Neural progenitor cell (in vitro differentiated cells): Measurements from ENCODE around the gene RREB1. TPM values are rescaled to one million over a fixed set of nuclear protein-coding genes. Genes with fewer than 3 reads are reported as not detected.

Experiments used
- DNase-seq: peaks from one replicate; pipeline ENCODE4 v3.0.0-alpha.2; 2016; ENCODE audit warnings: low spot score
- H2AFZ ChIP-seq: fragments of 200-600 bp; sonication (generic); replicated peaks from 2 replicates; pipeline ENCODE4 v1.6.1; 2016; ENCODE audit warnings: antibody characterized with exemption
- H3F3A ChIP-seq: fragments of 200-600 bp; sonication (generic); 2 replicates; pipeline ENCODE4 v1.6.1; 2016; ENCODE audit warnings: antibody characterized with exemption, low read depth
- H3K27ac ChIP-seq: fragments of 200-600 bp; sonication (generic); 2 replicates; pipeline ENCODE4 v1.5.1; 2016; ENCODE audit warnings: mild to moderate bottlenecking
- H3K27me3 ChIP-seq: fragments of 200-600 bp; sonication (generic); 2 replicates; pipeline ENCODE4 v1.6.1; 2016; ENCODE audit warnings: mild to moderate bottlenecking, moderate library complexity
- H3K36me3 ChIP-seq: fragments of 200-600 bp; sonication (generic); 2 replicates; pipeline ENCODE4 v1.5.1; 2016
- H3K4me1 ChIP-seq: fragments of 200-600 bp; sonication (generic); 2 replicates; pipeline ENCODE4 v1.6.1; 2016; ENCODE audit warnings: mixed run types
- H3K4me2 ChIP-seq: fragments of 200-600 bp; sonication (generic); 2 replicates; pipeline ENCODE4 v1.6.1; 2016
- H3K4me3 ChIP-seq: fragments of 200-600 bp; sonication (generic); 2 replicates; pipeline ENCODE4 v1.5.1; 2016
- H3K79me2 ChIP-seq: fragments of 200-600 bp; sonication (generic); 2 replicates; pipeline ENCODE4 v1.6.1; 2016; ENCODE audit warnings: low read depth
- H3K9ac ChIP-seq: fragments of 200-600 bp; sonication (generic); 2 replicates; pipeline ENCODE4 v1.6.1; 2016
- H3K9me3 ChIP-seq: fragments of 200-600 bp; sonication (generic); 2 replicates; pipeline ENCODE4 v1.5.1; 2016; ENCODE audit warnings: low read depth
- H4K20me1 ChIP-seq: fragments of 200-600 bp; sonication (generic); 2 replicates; pipeline ENCODE4 v1.6.1; 2016; ENCODE audit warnings: low read depth
- H3K27ac Mint-ChIP-seq: 3 replicates; pipeline ENCODE4 v1.8.0; 2021; ENCODE audit warnings: mixed read lengths
- H3K27me3 Mint-ChIP-seq: 2 replicates; pipeline ENCODE4 v1.8.0; 2022; ENCODE audit warnings: low read depth, mild to moderate bottlenecking, inconsistent platforms, moderate library complexity, mixed read lengths; ENCODE audit not compliant: insufficient read depth
- H3K36me3 Mint-ChIP-seq: 3 replicates; pipeline ENCODE4 v1.8.0; 2021; ENCODE audit warnings: mixed read lengths
- H3K4me1 Mint-ChIP-seq: 3 replicates; pipeline ENCODE4 v1.8.0; 2021; ENCODE audit warnings: mixed read lengths
- H3K4me3 Mint-ChIP-seq: 3 replicates; pipeline ENCODE4 v1.8.0; 2021; ENCODE audit warnings: mild to moderate bottlenecking, moderate library complexity, mixed read lengths
- H3K9me3 Mint-ChIP-seq: 3 replicates; pipeline ENCODE4 v1.8.0; 2020; ENCODE audit warnings: mixed read lengths
- CTCF ChIP-seq: fragments of 200-600 bp; sonication (generic); IDR thresholded peaks from 2 replicates; pipeline ENCODE4 v1.5.1; 2017; ENCODE audit warnings: antibody characterized with exemption, mild to moderate bottlenecking
- EZH2 ChIP-seq: fragments of 200-600 bp; sonication (generic); IDR thresholded peaks from 2 replicates; pipeline ENCODE4 v1.6.1; 2017; ENCODE audit warnings: antibody characterized with exemption, mild to moderate bottlenecking, moderate library complexity
- EZH2phosphoT487 ChIP-seq: fragments of 200-600 bp; sonication (generic); IDR thresholded peaks from 2 replicates; pipeline ENCODE4 v1.6.1; 2017; ENCODE audit warnings: antibody characterized with exemption
- total RNA-seq: library from RNA; depleted of rRNA; stranded (reverse); fragments of >200 nt; gene quantifications from 2 replicates; pipeline ENCODE4 v1.2.3, GENCODE V29; 2015; ENCODE audit warnings: low replicate concordance

The RREB1 gene
- total RNA-seq, 1 donor from 2014 or later, result 12.1 TPM

GRCh38 chr6:7254980-7255835 is 147.4 kb downstream of the RREB1 start:
- H3K36me3 ChIP-seq, result no peaks in the 10 kb centered on the region
- H3K9me3 Mint-ChIP-seq, result peaks cover 5% of the 10 kb centered on the region
- peak overlapping the region; percentile 42 for H3K27ac Mint-ChIP-seq
- peaks cover 4% of the 10 kb centered on the region for H3K27me3 Mint-ChIP-seq
- H2AFZ ChIP-seq, result no peak overlapping the region
- no peaks in the 10 kb centered on the region for H3K27me3 ChIP-seq
- H3K4me3 ChIP-seq, result no peak overlapping the region
- H3K9me3 ChIP-seq, result no peaks in the 10 kb centered on the region
- TF ChIP-seq CTCF, result no peak
- no peak for TF ChIP-seq EZH2
- no peak for TF ChIP-seq EZH2phosphoT487
- no peak overlapping the region for H3K4me3 Mint-ChIP-seq
- no peaks in the 10 kb centered on the region for H3K79me2 ChIP-seq
- no peak overlapping the region for H3K4me2 ChIP-seq
- H3K36me3 Mint-ChIP-seq, result no peaks in the 10 kb centered on the region
- H3K9ac ChIP-seq, result no peak overlapping the region
- peaks cover under 1% of the 10 kb centered on the region for H3F3A ChIP-seq
- DNase-seq, result no peak
- no peaks in the 10 kb centered on the region for H4K20me1 ChIP-seq
- H3K27ac ChIP-seq, result no peak overlapping the region
- H3K4me1 ChIP-seq, result peaks cover under 1% of the 10 kb centered on the region
- H3K4me1 Mint-ChIP-seq, result peaks cover 17% of the 10 kb centered on the region

- H3K9me3 Mint-ChIP-seq, result peaks cover 5% of the 10 kb centered on the region
- no peak overlapping the region for H3K4me2 ChIP-seq
- H3K4me3 Mint-ChIP-seq, result no peak overlapping the region
These were observed 148.2 kb downstream of the RREB1 start for GRCh38 chr6:7255918-7256317.

GRCh38 chr6:7256785-7257184 is 149.0 kb downstream of the RREB1 start:
- no peak overlapping the region for H3K27ac ChIP-seq
- TF ChIP-seq EZH2 (no peak), CTCF (no peak), EZH2phosphoT487 (no peak)
- H3K27ac Mint-ChIP-seq, result no peak overlapping the region

More at GRCh38 chr6:7255918-7256317, 148.2 kb downstream of the RREB1 start:
- peaks cover 6% of the 10 kb centered on the region for H3K4me1 ChIP-seq
- H4K20me1 ChIP-seq, result no peaks in the 10 kb centered on the region
- H3K4me3 ChIP-seq, result no peak overlapping the region
- no peaks in the 10 kb centered on the region for H3K27me3 ChIP-seq
- H3K36me3 ChIP-seq, result no peaks in the 10 kb centered on the region
- peaks cover 24% of the 10 kb centered on the region for H3K4me1 Mint-ChIP-seq
- H3K27ac Mint-ChIP-seq, result no peak overlapping the region
- H3K27me3 Mint-ChIP-seq, result peaks cover 4% of the 10 kb centered on the region
- H3K9me3 ChIP-seq, result no peaks in the 10 kb centered on the region
- no peaks in the 10 kb centered on the region for H3K36me3 Mint-ChIP-seq
- DNase-seq, result no peak
- no peaks in the 10 kb centered on the region for H3K79me2 ChIP-seq
- TF ChIP-seq EZH2phosphoT487, result no peak
- TF ChIP-seq EZH2, result no peak
- TF ChIP-seq CTCF, result no peak
- no peak overlapping the region for H3K9ac ChIP-seq
- H3K27ac ChIP-seq, result no peak overlapping the region
- peaks cover 8% of the 10 kb centered on the region for H3F3A ChIP-seq
- no peak overlapping the region for H2AFZ ChIP-seq

More at GRCh38 chr6:7256785-7257184, 149.0 kb downstream of the RREB1 start:
- H2AFZ ChIP-seq, result no peak overlapping the region
- H3K36me3 Mint-ChIP-seq, result no peaks in the 10 kb centered on the region
- H4K20me1 ChIP-seq, result no peaks in the 10 kb centered on the region
- DNase-seq, result no peak
- H3K4me3 ChIP-seq, result no peak overlapping the region
- H3K9me3 ChIP-seq, result no peaks in the 10 kb centered on the region
- H3K4me1 ChIP-seq, result peaks cover 6% of the 10 kb centered on the region
- H3F3A ChIP-seq, result peaks cover 14% of the 10 kb centered on the region
- H3K4me1 Mint-ChIP-seq, result peaks cover 31% of the 10 kb centered on the region
- no peak overlapping the region for H3K4me2 ChIP-seq
- H3K27me3 Mint-ChIP-seq, result peaks cover 4% of the 10 kb centered on the region
- H3K4me3 Mint-ChIP-seq, result no peak overlapping the region
- no peaks in the 10 kb centered on the region for H3K27me3 ChIP-seq
- H3K9ac ChIP-seq, result no peak overlapping the region
- no peaks in the 10 kb centered on the region for H3K36me3 ChIP-seq
- no peaks in the 10 kb centered on the region for H3K79me2 ChIP-seq
- H3K9me3 Mint-ChIP-seq, result peaks cover 5% of the 10 kb centered on the region
